ENCODE results near the gene LRRC7.
"Not testable (repeated sequence)": the region's sequence is repeated elsewhere in the genome, so short reads cannot be mapped to it uniquely, and the experiment has no call there.

Gene LRRC7

DNA sequence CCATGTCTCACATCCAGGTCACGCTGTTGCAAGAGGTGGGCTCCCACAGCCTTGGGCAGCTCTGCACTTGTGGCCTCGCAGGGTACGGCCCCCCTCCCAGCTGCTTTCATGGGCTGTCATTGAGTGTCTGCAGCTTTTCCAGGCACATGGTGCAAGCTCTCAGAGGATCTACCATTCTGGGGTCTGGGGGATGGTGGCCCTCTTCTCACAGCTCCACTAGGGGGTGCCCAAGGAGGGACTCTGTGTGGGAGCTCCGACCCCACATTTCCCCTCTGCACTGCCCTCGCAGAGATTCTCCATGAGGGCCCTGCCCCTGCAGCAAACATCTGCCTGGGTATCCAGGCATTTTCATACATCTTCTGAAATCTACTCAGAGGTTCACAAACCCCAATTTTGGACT is 219.4 kb downstream of the LRRC7 start:
- no peak for DNase-seq

DNA sequence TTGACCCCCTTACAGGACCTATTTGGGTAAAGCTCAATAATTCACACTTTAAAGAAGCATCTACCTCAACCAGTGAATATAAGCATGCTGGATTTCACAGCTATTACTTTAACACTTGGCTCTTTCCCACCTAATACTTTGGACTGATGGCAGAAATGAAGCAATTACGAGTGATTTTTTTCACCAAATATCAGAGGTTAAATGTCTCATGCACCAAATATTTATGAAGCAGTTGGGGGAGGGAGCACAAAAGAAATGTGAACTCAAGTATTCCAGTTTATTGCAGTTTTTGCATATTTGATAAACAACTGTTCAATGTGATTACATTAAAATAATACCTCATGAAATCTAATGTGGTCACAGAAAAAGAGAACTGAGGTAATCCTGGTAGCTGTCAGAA is 223.6 kb downstream of the LRRC7 start:
- DNase-seq, result no peak

DNA sequence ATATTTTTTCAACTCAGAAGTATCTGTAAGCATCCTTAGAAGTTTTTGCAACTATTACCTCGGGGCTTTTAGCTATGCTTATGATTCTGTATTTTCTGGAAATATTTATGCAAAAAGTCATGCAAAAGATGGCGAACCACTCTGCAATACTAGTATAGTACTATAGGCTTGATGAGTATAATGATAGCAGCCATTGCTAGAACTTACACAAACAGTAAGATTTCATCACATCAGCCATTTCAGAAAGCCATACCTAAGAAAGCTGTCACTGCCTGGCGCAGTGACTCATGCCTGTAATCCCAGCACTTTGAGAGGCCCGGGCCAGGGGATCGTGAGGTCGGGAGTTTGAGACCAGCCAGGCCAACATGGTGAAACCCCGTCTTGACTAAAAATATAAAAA is 227.1 kb downstream of the LRRC7 start:
- no peak for DNase-seq

DNA sequence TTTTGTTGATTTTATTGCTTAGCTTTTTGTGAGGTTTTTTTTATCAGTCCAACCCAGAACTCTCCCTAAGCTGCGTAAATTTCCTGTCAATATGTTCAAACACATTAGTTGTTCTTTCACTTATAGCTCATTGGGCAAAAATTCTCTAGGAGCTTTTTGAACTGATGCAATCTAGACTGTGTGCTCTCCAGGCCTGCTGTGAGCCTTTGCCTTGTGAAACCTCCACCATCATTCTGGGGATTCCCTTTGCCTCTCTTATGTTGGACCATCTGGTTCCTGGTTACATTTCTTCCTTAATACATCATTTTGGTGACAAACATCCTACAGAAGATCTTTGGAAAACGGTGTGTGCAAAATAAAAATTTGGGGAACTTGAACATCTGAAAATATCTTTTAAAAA is 247.2 kb downstream of the LRRC7 start:
- no peak for DNase-seq

DNA sequence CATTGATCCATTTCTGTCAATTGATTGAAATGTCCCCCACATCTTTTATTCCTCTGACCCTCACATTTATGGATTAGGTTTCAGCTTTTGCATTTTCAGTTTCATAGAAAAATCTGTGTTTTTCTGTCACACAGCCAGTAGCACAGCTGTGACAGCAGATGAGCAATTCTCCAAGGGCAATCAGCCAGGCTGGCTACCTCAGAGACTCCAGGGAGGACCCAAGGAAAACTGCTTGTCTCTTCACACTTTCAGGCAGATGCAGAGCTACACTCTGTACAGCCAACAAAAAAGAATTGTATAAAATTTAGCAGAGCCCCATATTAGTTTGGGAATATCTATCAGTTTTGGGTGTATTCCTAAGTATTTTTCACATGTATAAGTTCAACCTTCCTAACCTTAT is 257.2 kb downstream of the LRRC7 start:
- DNase-seq, result no peak

DNA sequence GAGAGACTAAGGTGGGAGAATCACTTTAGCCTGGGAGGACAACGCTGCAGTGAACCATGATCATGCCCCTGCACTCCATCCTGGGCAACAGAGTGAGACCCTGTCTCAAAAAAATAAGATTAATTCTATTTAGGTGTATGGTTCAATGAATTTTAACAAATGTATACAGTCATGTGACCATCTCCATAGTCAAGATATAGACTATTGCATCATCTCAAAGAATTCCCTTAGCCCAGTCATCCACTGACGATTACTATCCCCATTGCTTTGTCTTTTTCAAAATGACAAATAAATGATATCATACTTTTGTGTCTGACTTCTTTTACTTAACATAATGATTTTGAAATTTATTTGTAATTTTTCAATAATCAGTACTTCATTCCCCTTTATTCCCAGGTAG is 260.0 kb downstream of the LRRC7 start:
- no peak for DNase-seq

DNA sequence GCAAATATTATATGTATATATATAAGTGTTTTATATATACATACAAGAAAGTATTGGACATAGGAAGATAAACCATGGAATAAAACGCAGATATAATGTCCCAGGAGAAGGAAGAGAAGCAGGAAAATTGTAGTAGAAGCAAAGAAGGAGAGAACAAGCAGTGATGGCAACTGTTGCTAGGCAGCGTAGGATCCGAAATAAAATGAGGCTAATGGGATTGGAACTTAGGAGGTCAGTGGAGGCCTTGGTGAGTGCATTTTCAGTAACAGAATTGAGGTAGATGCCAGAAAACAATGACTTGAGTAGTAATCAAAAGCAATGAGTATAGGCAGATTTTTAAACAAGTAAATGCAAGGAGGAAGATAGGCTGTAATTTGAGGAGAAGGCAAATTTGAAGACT is 265.8 kb downstream of the LRRC7 start:
- DNase-seq, result no peak

DNA sequence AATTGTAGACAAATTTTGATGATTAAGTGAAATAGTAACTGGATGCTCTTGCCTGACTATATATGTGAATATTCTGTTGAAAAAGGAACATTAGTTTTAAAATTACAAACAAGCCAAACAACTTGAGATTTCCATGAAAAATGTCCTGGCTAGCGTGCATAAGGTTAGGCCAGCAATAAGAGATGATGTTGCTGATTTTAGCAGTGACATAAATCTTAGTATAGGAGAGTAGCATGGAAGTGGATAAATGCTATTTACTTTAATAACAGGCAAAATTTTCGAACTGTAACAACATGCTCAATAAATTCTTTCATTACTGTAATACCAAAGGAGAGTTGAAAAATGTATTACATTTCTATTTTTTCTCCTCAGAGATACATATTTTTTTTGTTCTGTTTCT is 266.6 kb downstream of the LRRC7 start:
- DNase-seq, result no peak

DNA sequence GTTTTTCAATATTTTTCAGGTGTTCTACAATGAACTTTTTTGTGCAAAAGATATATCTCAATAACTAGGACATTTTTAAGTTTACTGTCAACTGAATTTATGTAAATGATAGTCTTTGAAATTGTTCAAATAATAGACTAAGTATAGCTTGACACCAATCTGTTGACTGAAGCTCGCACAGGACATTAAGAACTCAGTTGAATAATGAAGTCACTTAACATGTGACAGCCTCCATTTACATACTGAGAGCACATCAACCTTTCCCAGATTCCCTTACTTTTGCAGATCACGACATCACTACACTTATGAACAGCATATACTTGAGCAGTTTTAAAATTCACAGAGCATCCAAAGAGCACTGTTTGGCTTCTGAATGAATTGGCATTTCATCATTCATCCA is 268.2 kb downstream of the LRRC7 start:
- no peak for DNase-seq

DNA sequence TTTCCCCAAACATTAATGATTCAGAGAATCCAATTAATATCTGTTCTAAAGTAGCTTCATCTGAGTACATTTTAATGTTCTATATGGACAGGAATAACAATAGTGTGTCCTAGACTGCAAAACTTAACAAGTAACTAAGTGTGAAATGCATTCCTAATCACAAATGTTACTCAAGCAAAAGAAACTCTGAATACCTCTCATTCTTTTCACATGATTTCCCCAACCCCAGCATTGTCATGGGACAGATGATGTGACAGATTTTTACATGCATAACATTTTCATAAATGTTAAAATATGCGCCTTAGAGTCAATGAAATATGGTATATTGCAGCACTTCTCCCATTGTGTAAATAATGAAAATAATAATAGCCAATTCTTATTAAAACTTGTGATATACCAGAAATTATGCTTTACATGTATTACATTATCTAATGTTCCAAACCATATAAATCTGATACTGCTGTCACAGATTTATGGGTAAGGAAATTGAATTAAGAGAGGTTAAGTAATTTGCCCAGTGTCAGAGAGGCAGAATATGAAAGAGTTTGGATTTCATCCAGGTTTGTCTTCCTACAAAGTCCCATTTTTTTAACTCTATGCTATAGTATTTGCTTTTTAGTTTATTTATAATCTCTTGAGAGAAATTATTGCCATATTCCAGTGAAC is 269.4 kb downstream of the LRRC7 start:
- no peak for DNase-seq

DNA sequence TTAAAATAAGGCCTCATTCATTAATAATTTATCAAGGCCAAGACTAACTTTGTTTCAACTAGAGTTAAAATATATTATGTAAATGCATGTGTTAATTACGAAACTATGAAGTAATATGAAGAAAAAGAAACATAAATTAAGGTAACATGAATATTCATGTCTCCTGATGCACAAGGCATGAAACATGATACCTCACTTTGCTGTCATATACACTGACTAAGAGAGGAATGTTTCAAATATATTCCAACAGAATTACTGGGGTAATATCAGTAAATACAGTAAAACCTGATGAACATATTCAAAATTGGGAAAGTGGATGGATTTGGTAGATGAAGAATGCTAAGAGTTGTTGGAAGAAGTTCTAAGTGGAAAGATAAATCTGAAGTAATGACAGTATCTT is 274.6 kb downstream of the LRRC7 start:
- no peak for DNase-seq

DNA sequence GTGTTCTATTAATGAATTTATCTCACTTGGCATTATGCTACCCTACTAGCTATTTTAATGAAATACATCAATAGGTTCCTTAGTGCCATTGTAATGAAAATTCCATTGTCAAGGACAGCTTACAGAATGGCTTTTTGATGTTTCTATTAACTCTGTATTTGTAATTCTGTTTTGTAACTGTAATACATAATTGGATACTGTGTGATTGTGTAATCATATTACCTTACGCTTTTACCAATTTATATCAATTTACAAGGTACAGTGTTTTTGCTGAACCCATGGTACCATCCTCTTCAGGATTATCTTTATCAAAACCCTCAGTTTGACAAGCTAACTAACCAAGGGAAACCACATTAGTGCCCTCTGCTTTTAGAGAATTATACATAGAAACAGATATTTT is 277.9 kb downstream of the LRRC7 start:
- no peak for DNase-seq

DNA sequence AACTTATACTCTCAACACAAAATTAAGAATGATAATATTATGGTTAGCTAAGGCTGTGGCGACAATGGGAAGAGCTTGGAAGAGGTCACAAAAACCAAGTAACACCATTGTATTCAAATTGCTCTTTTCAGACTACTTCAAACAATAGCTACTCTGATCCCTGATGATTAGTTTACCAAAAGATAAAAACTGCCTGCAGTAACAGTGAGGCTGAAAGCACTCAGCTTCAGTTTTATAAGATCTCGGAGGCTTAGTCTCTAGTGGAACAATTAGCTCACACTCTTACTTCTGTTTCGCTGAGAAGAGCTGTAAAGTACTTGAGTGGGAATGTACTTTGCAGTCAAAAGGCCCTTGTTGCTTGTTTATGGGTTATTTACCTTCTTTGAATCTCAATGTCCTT is 278.5 kb downstream of the LRRC7 start:
- no peak for DNase-seq

DNA sequence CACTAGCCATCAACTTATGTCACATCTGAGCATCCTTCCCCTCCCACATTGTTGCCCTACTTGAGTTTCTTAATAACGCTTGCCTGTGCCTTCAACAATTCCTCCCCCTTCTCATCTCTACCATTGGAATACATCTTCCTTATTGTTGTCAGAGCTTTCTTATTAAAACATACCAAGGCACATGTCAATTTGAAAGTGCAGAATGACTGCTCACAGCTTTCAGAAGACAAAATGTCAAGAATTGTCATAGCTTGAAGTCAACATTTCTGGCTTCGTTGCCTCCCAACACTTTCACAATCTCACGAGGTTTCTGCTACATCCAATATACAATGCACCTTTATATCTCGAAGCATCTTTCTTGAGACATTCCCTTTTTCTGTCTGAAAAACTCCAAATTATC is 279.9 kb downstream of the LRRC7 start:
- no peak for DNase-seq

DNA sequence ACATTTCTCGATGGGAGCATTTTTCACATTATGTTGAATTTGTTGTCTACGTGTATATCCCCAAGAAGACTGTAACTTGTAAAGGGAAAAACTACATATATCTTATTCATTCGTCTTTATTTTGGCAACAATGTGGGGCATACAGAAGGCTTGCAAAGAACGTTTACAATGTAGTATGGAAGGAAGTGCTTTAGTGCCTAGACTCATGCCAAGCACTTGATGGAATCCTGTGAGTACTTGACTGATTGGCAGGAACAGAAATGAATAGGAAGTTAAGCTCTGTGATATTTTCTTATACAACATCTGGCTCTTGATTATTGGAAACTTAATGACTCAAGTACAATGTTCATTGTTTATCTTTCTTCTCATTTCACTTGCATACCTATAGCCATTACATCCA is 284.4 kb downstream of the LRRC7 start:
- no peak for DNase-seq

DNA sequence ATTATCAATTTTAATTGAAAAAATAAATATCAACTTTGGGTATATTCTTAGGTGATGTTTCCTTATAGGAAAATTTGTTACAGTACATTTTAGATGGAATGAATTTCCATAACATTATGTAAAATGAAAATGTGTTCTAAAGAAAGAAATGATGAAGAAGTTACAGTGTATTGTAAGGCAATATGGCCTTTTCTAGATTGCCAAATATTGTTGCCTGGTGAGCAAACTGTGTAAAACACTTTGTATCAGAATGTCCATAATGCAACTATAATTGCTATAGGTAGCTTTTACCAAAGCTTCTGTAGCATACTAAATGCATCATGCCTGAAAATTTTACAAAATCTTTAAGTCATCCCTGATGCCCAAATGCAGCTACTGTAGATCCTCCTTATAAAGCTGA is 285.0 kb downstream of the LRRC7 start:
- DNase-seq, result no peak

DNA sequence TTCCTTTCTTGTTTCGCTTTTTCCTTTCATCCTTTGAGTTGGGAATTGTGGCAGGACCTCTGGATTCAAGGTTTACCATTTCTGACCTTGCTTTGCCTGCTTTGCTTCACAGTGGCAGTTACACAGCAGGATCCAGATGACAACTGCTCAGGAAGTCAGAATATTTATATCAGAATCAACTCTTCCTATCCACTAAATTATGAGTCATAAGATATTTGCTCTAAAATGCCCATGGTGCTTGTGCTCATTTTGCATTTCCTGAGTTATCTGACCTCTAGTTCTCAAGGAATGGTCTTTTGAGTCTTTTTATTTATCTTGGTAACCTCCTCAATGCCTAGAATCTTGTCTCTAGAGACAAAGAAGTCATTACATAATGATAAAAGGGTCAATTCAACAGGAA is 290.8 kb downstream of the LRRC7 start:
- no peak for DNase-seq

DNA sequence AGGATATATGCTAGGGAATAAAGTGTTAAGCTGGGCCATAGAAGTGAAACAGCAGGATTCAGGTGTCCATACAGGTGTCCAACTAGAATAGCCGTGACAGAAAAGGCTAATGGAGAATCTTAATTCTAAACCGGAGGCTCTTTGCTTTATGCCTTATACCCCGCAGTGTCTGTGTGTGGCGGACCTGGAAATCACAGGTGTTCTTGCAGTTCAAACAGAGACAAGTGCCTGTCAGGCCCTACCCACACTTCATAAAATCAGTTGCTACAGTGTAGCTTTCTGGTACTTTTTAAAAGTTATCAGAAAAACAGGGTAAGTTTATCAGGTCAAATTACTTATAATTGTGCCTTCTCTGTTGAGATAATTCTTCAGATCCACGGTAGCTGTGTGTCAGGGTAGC is 293.9 kb downstream of the LRRC7 start:
- no peak for DNase-seq

DNA sequence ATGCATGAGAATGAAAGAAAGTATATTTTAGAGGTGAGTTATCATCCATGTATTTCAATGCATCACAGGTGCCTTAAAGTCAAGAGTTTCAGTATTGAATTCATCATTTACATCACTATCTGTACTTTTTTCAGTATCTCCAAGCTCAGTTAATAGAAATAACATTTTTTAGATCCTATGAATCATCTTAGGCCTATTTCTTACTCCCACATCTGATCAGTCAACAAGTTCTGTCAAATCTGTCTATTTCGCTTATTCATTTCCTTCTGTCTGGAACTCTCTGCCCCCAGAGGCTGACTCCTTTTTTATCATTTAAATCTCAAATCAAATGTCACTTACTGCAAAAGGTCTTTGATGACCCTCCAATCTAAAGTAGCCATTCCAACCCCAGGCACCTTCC is 295.2 kb downstream of the LRRC7 start:
- no peak for DNase-seq

DNA sequence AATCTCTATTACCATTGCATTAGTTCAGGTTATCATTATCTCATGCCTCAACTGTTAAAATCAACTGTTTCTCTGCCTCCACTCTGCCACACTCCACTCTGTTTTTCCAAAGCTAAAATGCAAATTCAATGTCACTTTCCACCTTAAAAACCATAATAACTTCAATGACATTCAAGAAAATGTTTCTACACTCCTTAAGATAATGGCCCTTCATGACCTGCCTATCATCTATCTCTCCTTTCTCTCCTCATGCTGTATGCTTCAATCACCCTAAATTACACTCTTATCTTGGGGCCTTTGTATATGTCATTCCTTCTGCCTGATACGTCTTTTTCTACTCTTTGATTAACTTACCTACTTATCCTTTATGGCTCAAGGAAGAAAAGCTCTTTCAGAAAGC is 296.0 kb downstream of the LRRC7 start:
- no peak for DNase-seq

DNA sequence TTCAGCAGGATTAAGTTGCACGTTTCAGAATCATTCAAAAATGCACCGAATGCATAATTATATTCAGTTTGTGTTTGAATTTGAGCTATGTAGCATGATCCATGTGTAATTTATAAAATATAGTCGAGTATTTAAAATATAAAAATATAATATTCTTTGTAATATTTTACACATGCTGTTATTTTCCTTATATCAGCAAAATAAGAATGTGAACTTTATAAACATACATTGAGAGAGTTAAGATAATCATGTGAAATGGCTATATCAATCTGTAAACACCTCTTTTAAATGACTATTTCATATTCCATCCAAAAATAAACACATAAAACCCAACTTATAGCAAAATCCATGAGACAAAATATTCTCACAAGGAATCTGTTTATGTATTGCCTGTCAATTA is 303.7 kb downstream of the LRRC7 start:
- no peak for DNase-seq

DNA sequence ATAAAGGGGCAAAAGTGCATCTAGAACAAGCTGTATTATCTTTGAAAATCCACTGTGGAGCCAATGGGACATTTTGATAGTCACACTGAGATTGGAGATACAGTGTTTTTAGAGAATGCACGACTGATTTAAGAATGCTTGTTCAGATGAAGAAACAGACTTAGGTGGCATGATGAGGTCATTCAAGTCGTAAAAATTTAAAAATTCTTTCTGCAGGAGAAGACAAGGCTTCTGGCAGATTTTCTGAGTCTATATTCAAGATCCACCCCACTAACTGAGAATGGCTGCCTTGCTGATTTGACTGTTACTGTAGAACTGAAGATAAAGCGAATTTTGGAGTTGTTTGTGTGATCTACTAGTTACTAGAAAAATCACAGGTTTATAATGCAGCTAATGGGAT is 310.6 kb downstream of the LRRC7 start:
- no peak for DNase-seq

DNA sequence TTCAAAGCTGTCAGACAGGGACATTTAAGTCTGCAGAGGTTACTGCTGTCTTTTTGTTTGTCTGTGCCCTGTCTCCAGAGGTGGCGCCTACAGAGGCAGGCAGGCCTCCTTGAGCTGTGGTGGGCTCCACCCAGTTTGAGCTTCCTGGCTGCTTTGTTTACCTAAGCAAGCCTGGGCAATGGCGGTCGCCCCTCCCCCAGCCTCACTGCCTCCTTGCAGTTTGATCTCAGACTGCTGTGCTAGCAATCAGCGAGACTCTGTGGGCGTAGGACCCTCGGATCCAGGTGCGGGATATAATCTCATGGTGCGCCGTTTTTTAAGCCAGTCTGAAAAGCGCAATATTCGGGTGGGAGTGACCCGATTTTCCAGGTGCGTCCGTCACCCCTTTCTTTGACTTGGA is 320.3 kb downstream of the LRRC7 start:
- DNase-seq, result not testable (repeated sequence)

DNA sequence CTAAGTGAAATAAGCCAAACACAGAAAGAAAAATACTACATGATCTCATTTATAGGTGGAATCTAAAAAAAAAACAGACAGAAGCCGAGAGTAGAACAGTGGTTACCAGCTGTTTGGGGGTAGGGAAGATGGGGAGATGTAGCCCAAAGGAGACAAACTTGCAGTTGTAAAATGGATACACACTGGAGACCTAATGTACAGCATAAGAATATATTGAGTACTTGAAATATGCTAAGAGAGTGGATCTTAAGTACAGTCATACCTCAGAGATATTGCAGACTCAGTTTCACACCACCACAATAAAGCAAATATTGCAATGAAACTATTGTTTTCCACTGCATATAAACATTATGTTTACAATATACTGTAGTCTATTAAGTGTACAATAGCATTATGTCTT is 320.9 kb downstream of the LRRC7 start:
- no peak for DNase-seq

DNA sequence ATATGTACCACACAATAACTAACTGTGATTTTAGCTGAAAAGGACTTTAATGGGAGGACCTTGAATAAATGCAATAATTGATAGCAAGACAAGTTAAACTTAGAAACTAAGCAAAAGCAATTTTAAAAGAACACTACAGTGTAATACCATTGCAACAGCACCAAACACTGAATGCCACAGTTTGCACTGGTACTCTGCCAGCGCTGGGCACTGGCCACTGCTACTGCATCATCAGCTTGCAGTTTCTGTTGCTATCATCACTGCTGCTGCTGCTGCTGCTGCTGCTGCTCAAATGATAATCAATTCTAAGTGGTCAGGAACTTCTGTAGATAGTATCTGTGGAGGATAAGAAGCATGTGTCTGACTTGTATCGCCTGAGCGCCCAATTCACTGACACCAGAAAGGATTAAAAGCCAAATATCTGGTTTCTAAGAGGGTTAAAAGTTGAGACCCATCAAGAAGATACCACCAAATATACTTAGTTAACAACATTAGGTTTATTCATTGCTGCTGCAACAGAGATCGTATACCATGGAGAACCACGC is 330.8 kb downstream of the LRRC7 start:
- no peak for DNase-seq

Data from hematopoietic multipotent progenitor cell treated with erythropoietin and hydrocortisone succinate and interleukin-3 and kit ligand, for 8 days (in vitro differentiated cells).